Esophagus muscularis mucosa (tissue), 4 donors: ENCODE results near the gene ANGPTL8.

Source experiments
- CTCF ChIP-seq, 3 experiments: fragments of 200-600 bp in 2 of 3; fragments of 450-650 bp in 1 of 3; sonication (generic) in 2 of 3; IDR thresholded peaks; one replicate each; pipeline ENCODE4 v1.5.1; 2017 to 2019; ENCODE audit warnings: antibody characterized with exemption in 3 of 3, mild to moderate bottlenecking in 2 of 3, moderate library complexity in 1 of 3
- EP300 ChIP-seq: sonication (generic); formaldehyde crosslinking; IDR thresholded peaks from one replicate; pipeline ENCODE4 v1.6.1; 2017; ENCODE audit warnings: antibody characterized with exemption
- POLR2A ChIP-seq: fragments of 450-650 bp; IDR thresholded peaks from one replicate; pipeline ENCODE4 v1.6.1; 2017; ENCODE audit warnings: antibody characterized with exemption, moderate library complexity, mild to moderate bottlenecking, low read depth
- POLR2AphosphoS5 ChIP-seq, 2 donors: sonication (generic); formaldehyde crosslinking; IDR thresholded peaks; one replicate each; pipeline ENCODE4 v1.6.1; 2017; ENCODE audit warnings: antibody characterized with exemption in 2 of 2

- TF ChIP-seq POLR2A (no peak), CTCF (IDR thresholded peaks at IDR 0.05) (no peak), EP300 (no peak), POLR2AphosphoS5 (IDR thresholded peaks at IDR 0.05) (peak in 1 of 2 donors; percentile 1)
Measured at GRCh38 chr19:11198769-11199424, 40.5 kb upstream of the ANGPTL8 start.
